Cerebellar nuclear complex (tissue), 1 donor: Measurements from ENCODE around the gene ITM2C.

Experiments used
- DNase-seq, 2 experiments: peaks; one replicate each; lab custom pipeline; 2025; lab: John Stamatoyannopoulos, UW

The ITM2C gene

GRCh38 chr2:230925879-230926765, 61.4 kb downstream of the ITM2C start:
- no peak for DNase-seq

- DNase-seq, result no peak
Observed at GRCh38 chr2:230927711-230928341, 63.1 kb downstream of the ITM2C start.
